GM12878 (cell line): ENCODE measurements around the gene TCERG1L.

ENCODE experiments used
- CHD2 ChIP-seq: IDR thresholded peaks from 2 replicates; pipeline ENCODE4 v1.6.1; 2011; ENCODE audit warnings: low read depth, low read length, improper control_type of control experiment, borderline replicate concordance
- FOXK2 ChIP-seq: fragments of 450-650 bp; IDR thresholded peaks from 2 replicates; pipeline ENCODE4 v1.6.1; 2017; ENCODE audit warnings: mild to moderate bottlenecking, moderate library complexity
- HDAC6 ChIP-seq: fragments of 200-600 bp; sonication (generic); IDR thresholded peaks from one replicate; pipeline ENCODE4 v1.8.0; 2017; ENCODE audit warnings: antibody characterized with exemption; ENCODE audit not compliant: unreplicated experiment
- SIN3A ChIP-seq: IDR thresholded peaks from 2 replicates; pipeline ENCODE4 v1.6.1; 2012; ENCODE audit warnings: low read depth, low read length, improper control_type of control experiment
- TBL1XR1 ChIP-seq: IDR thresholded peaks from 2 replicates; pipeline ENCODE4 v1.6.1; 2012; ENCODE audit warnings: low read depth, low read length, improper control_type of control experiment

- TF ChIP-seq FOXK2 (no peak), HDAC6 (no peak), TBL1XR1 (no peak), CHD2 (no peak), SIN3A (no peak)
These were observed 54.5 kb downstream of the TCERG1L start for GRCh38 chr10:131257027-131257426.
